GM12878 (cell line): ENCODE measurements around the gene SLC28A1. TPM values are rescaled to one million over a fixed set of nuclear protein-coding genes. Genes with fewer than 3 reads are reported as not detected.

ENCODE experiments used
- ATAC-seq: fragments of 200-7000 bp; cut with Tn5 transposase; 3 replicates; pipeline ENCODE4 v1.9.1; 2020; ENCODE audit warnings: mild to moderate bottlenecking, moderate library complexity
- BruUV-seq: library from RNA; stranded (reverse); fragments of 400-500 nt; replicated peaks from 2 replicates; lab custom pipeline; 2021; lab: Mats Ljungman, UMichigan
- CTCF ChIA-PET: fragments of 300-600 bp; sonication (Branson Sonifier 250); formaldehyde crosslinking; extraction: SDS; loops from one replicate; lab custom pipeline; 2021; ENCODE audit warnings: inconsistent platforms; lab: Yijun Ruan, JAX
- POLR2A ChIA-PET: fragments of 350-600 bp; formaldehyde crosslinking; extraction: SDS; loops from one replicate; lab custom pipeline; 2021; ENCODE audit warnings: inconsistent platforms; lab: Charles Lee
- RAD21 ChIA-PET: fragments of 300-600 bp; sonication (Branson Sonifier 250); formaldehyde crosslinking; loops from one replicate; lab custom pipeline; 2023; ENCODE audit warnings: antibody characterized with exemption; ENCODE audit not compliant: unreplicated experiment; lab: Charles Lee
- SMC1A ChIA-PET: fragments of 300-600 bp; sonication (Branson Sonifier 250); formaldehyde crosslinking; loops from one replicate; lab custom pipeline; 2023; ENCODE audit not compliant: unreplicated experiment, uncharacterized antibody; lab: Charles Lee
- DNase-seq: peaks from one replicate; pipeline ENCODE4 v3.0.0-alpha.2; 2011; ENCODE audit warnings: low read depth, low spot score
- FAIRE-seq: peaks from 3 replicates; lab custom pipeline; 2011; peaks lifted over from hg19 to GRCh38; lab: Jason Lieb, UNC
- H2AFZ ChIP-seq: 2 replicates; pipeline ENCODE4 v1.6.0; 2011; ENCODE audit warnings: low read depth, low read length, control low read depth; ENCODE audit not compliant: control insufficient read depth
- H3K27ac ChIP-seq: 2 replicates; pipeline ENCODE4 v1.5.1; 2011; ENCODE audit warnings: control low read depth; ENCODE audit not compliant: control insufficient read depth, insufficient read depth
- H3K27me3 ChIP-seq, 2 experiments: replicated peaks in 1 of 2; 2 replicates each; pipeline versions ENCODE4 v1.6.0 to v1.6.1; 2011; ENCODE audit warnings: low read length in 1 of 2; ENCODE audit not compliant: control insufficient read depth in 2 of 2, insufficient read depth in 2 of 2
- H3K36me3 ChIP-seq, 2 experiments: 2 replicates each; pipeline ENCODE4 v1.5.1; 2011; ENCODE audit warnings: low read length in 1 of 2; ENCODE audit not compliant: control insufficient read depth in 2 of 2, insufficient read depth in 2 of 2
- H3K4me1 ChIP-seq: 2 replicates; pipeline ENCODE4 v1.6.1; 2011; ENCODE audit warnings: mild to moderate bottlenecking, low read length, moderate library complexity, mixed read lengths; ENCODE audit not compliant: control insufficient read depth, insufficient read depth
- H3K4me2 ChIP-seq: 2 replicates; pipeline ENCODE4 v1.6.0; 2011; ENCODE audit warnings: control low read depth; ENCODE audit not compliant: control insufficient read depth, insufficient read depth
- H3K4me3 ChIP-seq: fragments of 200-600 bp; sonication (generic); 2 replicates; pipeline ENCODE4 v1.5.1; 2016
- H3K79me2 ChIP-seq: 2 replicates; pipeline ENCODE4 v1.6.0; 2011; ENCODE audit warnings: low read length; ENCODE audit not compliant: control insufficient read depth, insufficient read depth
- H3K9ac ChIP-seq: 2 replicates; pipeline ENCODE4 v1.8.0; 2011; ENCODE audit warnings: low read length, control low read depth, mixed read lengths; ENCODE audit not compliant: control insufficient read depth, insufficient read depth
- H3K9me3 ChIP-seq: replicated peaks from 3 replicates; pipeline ENCODE4 v1.5.1; 2011; ENCODE audit warnings: mild to moderate bottlenecking, low read length; ENCODE audit not compliant: control insufficient read depth, insufficient read depth
- H4K20me1 ChIP-seq: 2 replicates; pipeline ENCODE4 v1.6.0; 2011; ENCODE audit not compliant: control insufficient read depth, insufficient read depth
- CBX3 ChIP-seq: fragments of 200-600 bp; sonication (generic); IDR thresholded peaks from 2 replicates; pipeline ENCODE4 v1.6.1; 2016; ENCODE audit warnings: low read depth, borderline replicate concordance
- CHD2 ChIP-seq: IDR thresholded peaks from 2 replicates; pipeline ENCODE4 v1.6.1; 2011; ENCODE audit warnings: low read depth, low read length, improper control_type of control experiment, borderline replicate concordance
- EGR1 ChIP-seq, 2 experiments: IDR thresholded peaks; 1 replicate in 1 of 2; 2 replicates in 1 of 2; pipeline ENCODE4 v1.6.1; 2011 to 2012; ENCODE audit warnings: low read depth in 2 of 2, low read length in 2 of 2, borderline replicate concordance in 1 of 2, mild to moderate bottlenecking in 1 of 2, moderate library complexity in 1 of 2
- ESRRA ChIP-seq: IDR thresholded peaks from 2 replicates; pipeline ENCODE4 v1.6.1; 2012; ENCODE audit warnings: mild to moderate bottlenecking, low read length, improper control_type of control experiment
- FOXK2 ChIP-seq: fragments of 450-650 bp; IDR thresholded peaks from 2 replicates; pipeline ENCODE4 v1.6.1; 2017; ENCODE audit warnings: mild to moderate bottlenecking, moderate library complexity
- RAD21 ChIP-seq: IDR thresholded peaks from 2 replicates; pipeline ENCODE4 v1.6.1; 2011; ENCODE audit warnings: mild to moderate bottlenecking, low read depth, low read length, moderate library complexity; ENCODE audit not compliant: insufficient read depth
- SIX5 ChIP-seq: IDR thresholded peaks from 2 replicates; pipeline ENCODE4 v1.6.1; 2011; ENCODE audit warnings: mild to moderate bottlenecking, low read depth, low read length, moderate library complexity; ENCODE audit not compliant: severe bottlenecking
- SREBF2 ChIP-seq: IDR thresholded peaks from 2 replicates; pipeline ENCODE4 v1.6.1; 2012; ENCODE audit warnings: mild to moderate bottlenecking, low read length
- SUPT20H ChIP-seq: IDR thresholded peaks from 2 replicates; pipeline ENCODE4 v1.6.1; 2011; ENCODE audit warnings: low read depth, mild to moderate bottlenecking, low read length, moderate library complexity, borderline replicate concordance; ENCODE audit not compliant: control insufficient read depth
- ZNF24 ChIP-seq: fragments of 450-650 bp; IDR thresholded peaks from 2 replicates; pipeline ENCODE4 v1.6.1; 2017; ENCODE audit warnings: antibody characterized with exemption, mild to moderate bottlenecking
- WGBS: methylation state at CpG from one replicate; pipeline ENCODE4 v1.1.6; 2016; ENCODE audit warnings: low lambda C conversion rate; ENCODE audit not compliant: insufficient replicate concordance, insufficient coverage; ENCODE audit errors: missing lambda C conversion rate; 5-methylcytosine and 5-hydroxymethylcytosine counted together
- in situ Hi-C: fragments of 300-500 bp; cut with MboI; formaldehyde crosslinking; loops from 9 replicates; pipeline ENCODE4 v1.14.3; 2018; ENCODE audit warnings: mixed read lengths
- intact Hi-C: fragments of 100-400 bp; cut with micrococcal nuclease; formaldehyde crosslinking; loops from one replicate; pipeline ENCODE4 v1.14.2; 2022; ENCODE audit not compliant: unreplicated experiment
- polyA plus RNA-seq, 11 experiments: library from polyadenylated mRNA; depleted of rRNA in 4 of 11; unstranded in 6 of 11; stranded (reverse) in 5 of 11; fragments of >200 nt; fragmentation: Nextera tagmentation in 4 of 11; fragmentation: Illumina TruSeq in 1 of 11; extraction: Ambion mirVana in 4 of 11; extraction: Trizol in 1 of 11; gene quantifications; 1 replicate in 1 of 11; 2 replicates in 10 of 11; pipeline versions ENCODE4 v1.2.1 to v1.2.3, GENCODE V29; 2011 to 2016; ENCODE audit warnings: inconsistent platforms in 2 of 11, missing spikeins in 2 of 11, low read depth in 1 of 11
- total RNA-seq, 4 experiments: library from RNA; depleted of rRNA in 3 of 4; stranded (reverse); fragments of >200 nt in 3 of 4; fragmentation: Illumina TruSeq in 1 of 4; extraction: Trizol in 1 of 4; gene quantifications; 2 replicates each; pipeline versions ENCODE4 v1.2.1 to v1.2.3, GENCODE V29; 2013 to 2021
- TF ChIP-seq, protein P1 (sequence below): fragments of 450-650 bp; IDR thresholded peaks from 2 replicates; pipeline ENCODE4 v1.6.1; 2017; ENCODE audit warnings: borderline replicate concordance
- TF ChIP-seq, protein P2 (sequence below): fragments of 450-650 bp; IDR thresholded peaks from 2 replicates; pipeline ENCODE4 v1.6.1; 2017; ENCODE audit warnings: mild to moderate bottlenecking, low read depth, inconsistent platforms; ENCODE audit not compliant: poor library complexity, severe bottlenecking
- TF ChIP-seq, protein P3 (sequence below): IDR thresholded peaks from 2 replicates; pipeline ENCODE4 v1.6.1; 2012; ENCODE audit warnings: low read depth, low read length, improper control_type of control experiment

SLC28A1 gene
- total and polyA plus RNA-seq, 10 of the 15 experiments (the other 5 are each of a cell fraction or from before 2014, with no cell fraction given) = not detected

DNA sequence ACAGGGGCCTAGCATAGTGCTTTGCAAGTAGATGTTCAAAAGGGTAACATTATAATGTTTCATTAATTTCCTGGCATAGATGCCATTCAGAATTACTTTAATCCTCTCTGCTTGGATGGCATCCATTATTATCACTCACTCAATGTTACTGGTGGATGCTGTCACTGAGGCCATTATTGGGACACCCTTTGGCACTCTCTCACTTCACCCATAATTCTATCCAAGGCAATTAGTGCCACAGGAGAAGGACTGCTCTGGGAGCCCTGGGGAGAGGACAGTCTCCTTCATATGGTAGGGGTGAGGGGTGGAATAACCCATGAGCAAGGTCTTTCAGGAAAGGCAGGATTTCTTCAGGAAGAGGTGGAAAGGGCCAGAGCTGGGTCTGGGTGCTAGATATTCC is 28.7 kb upstream of the SLC28A1 start:
- CTCF ChIA-PET = interaction anchor here (1.7 kb wide), 1 partner anchor 250 kb away, joined by 5 read pairs; no protein-coding TSS in a partner anchor
- RAD21 ChIA-PET = no interaction called here
- intact Hi-C loops = no loop called here
- H4K20me1 ChIP-seq = no peaks in the 10 kb centered on the region
- no peak for DNase-seq
- no peak overlapping the region for H2AFZ ChIP-seq
- in situ Hi-C loops = no loop called here
- H3K27ac ChIP-seq = no peak overlapping the region
- no peak overlapping the region for H3K4me2 ChIP-seq
- POLR2A ChIA-PET = no interaction called here
- ATAC-seq = no peak
- no peaks in the 10 kb centered on the region for H3K27me3 ChIP-seq
- no peaks in the 10 kb centered on the region for H3K36me3 ChIP-seq
- no peak overlapping the region for H3K4me3 ChIP-seq
- H3K4me1 ChIP-seq = no peaks in the 10 kb centered on the region
- TF ChIP-seq ESRRA (no peak), SUPT20H (no peak), SIX5 (no peak), CBX3 (no peak)
- H3K79me2 ChIP-seq = no peaks in the 10 kb centered on the region
- SMC1A ChIA-PET = interaction anchor here (1.0 kb wide), 1 partner anchor 14 kb away, joined by 3 read pairs; no protein-coding TSS in a partner anchor
- FAIRE-seq = no peak
- no TSS peak for BruUV-seq
- H3K9me3 ChIP-seq = no peaks in the 10 kb centered on the region
- H3K9ac ChIP-seq = no peak overlapping the region

DNA sequence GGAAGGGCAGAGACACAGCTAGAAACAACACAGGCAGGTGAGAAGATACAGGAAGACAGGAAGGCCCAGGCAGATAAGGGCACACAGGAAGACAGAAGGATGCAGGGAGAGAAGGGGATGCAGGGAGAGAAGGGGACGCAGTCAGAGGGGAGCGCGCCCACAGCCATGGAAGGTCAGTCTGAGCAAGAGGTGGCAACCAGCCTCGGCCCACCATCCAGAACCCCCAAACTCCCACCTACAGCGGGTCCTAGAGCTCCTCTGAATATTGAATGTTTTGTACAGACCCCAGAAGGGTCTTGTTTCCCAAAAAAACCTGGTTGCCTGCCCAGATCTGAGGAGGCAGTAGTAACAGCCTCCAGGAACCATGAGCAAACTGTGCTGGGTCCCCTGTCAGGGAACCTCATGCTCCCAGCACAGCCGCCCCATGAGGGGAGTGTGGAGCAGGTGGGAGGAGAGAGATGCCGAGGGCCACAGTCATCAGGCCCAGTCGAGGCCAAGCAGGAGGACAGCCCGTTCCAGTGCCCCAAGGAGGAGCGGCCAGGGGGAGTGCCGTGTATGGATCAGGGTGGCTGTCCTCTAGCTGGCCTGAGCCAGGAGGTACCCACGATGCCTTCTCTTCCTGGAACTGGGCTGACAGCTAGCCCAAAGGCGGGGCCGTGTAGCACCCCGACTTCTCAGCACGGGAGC is 27.6 kb upstream of the SLC28A1 start:
- Histone ChIP-seq H4K20me1 (no peaks in the 10 kb centered on the region), H3K9ac (no peak overlapping the region), H2AFZ (no peak overlapping the region), H3K27ac (no peak overlapping the region), H3K79me2 (no peaks in the 10 kb centered on the region), H3K36me3 (no peaks in the 10 kb centered on the region), H3K4me1 (no peaks in the 10 kb centered on the region), H3K27me3 (no peaks in the 10 kb centered on the region), H3K4me2 (no peak overlapping the region), H3K4me3 (no peak overlapping the region), H3K9me3 (no peaks in the 10 kb centered on the region)
- in situ Hi-C loops (no loop called here), intact Hi-C loops (no loop called here)
- DNase-seq = no peak
- 26% methylated on average over 13 of the region's 16 CpGs for WGBS
- no peak for ATAC-seq
- SMC1A ChIA-PET = no interaction called here
- POLR2A ChIA-PET = no interaction called here
- RAD21 ChIA-PET = interaction anchor here (1.1 kb wide), 1 partner anchor 11 kb away, joined by 3 read pairs; no protein-coding TSS in a partner anchor
- CTCF ChIA-PET = no interaction called here
- BruUV-seq = no TSS peak
- FAIRE-seq = no peak
- TF ChIP-seq RAD21 (no peak), ZNF24 (no peak), EGR1 (IDR thresholded peaks at IDR 0.05; ENCODE audit: borderline replicate concordance in 1 of 2, low read depth in 2 of 2, low read length in 2 of 2) (no peak), CHD2 (no peak), SREBF2 (no peak), FOXK2 (no peak)
- TF ChIP-seq, protein P1, sequence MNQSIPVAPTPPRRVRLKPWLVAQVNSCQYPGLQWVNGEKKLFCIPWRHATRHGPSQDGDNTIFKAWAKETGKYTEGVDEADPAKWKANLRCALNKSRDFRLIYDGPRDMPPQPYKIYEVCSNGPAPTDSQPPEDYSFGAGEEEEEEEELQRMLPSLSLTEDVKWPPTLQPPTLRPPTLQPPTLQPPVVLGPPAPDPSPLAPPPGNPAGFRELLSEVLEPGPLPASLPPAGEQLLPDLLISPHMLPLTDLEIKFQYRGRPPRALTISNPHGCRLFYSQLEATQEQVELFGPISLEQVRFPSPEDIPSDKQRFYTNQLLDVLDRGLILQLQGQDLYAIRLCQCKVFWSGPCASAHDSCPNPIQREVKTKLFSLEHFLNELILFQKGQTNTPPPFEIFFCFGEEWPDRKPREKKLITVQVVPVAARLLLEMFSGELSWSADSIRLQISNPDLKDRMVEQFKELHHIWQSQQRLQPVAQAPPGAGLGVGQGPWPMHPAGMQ = no peak
- TF ChIP-seq, protein P2, sequence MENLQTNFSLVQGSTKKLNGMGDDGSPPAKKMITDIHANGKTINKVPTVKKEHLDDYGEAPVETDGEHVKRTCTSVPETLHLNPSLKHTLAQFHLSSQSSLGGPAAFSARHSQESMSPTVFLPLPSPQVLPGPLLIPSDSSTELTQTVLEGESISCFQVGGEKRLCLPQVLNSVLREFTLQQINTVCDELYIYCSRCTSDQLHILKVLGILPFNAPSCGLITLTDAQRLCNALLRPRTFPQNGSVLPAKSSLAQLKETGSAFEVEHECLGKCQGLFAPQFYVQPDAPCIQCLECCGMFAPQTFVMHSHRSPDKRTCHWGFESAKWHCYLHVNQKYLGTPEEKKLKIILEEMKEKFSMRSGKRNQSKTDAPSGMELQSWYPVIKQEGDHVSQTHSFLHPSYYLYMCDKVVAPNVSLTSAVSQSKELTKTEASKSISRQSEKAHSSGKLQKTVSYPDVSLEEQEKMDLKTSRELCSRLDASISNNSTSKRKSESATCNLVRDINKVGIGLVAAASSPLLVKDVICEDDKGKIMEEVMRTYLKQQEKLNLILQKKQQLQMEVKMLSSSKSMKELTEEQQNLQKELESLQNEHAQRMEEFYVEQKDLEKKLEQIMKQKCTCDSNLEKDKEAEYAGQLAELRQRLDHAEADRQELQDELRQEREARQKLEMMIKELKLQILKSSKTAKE = no peak
- TF ChIP-seq, protein P3, sequence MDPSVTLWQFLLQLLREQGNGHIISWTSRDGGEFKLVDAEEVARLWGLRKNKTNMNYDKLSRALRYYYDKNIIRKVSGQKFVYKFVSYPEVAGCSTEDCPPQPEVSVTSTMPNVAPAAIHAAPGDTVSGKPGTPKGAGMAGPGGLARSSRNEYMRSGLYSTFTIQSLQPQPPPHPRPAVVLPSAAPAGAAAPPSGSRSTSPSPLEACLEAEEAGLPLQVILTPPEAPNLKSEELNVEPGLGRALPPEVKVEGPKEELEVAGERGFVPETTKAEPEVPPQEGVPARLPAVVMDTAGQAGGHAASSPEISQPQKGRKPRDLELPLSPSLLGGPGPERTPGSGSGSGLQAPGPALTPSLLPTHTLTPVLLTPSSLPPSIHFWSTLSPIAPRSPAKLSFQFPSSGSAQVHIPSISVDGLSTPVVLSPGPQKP = no peak
